Endometrial microvascular endothelial cells (primary cell): Measurements from ENCODE around the gene GOLGA6L10. TPM values are rescaled to one million over a fixed set of nuclear protein-coding genes. Genes with fewer than 3 reads are reported as not detected.
"Not testable (repeated sequence)": the region's sequence is repeated elsewhere in the genome, so short reads cannot be mapped to it uniquely, and the experiment has no call there.

ENCODE experiments used
- in situ Hi-C: cut with HindIII; loops from 2 replicates; pipeline ENCODE4 v1.10.0; 2017; ENCODE audit warnings: low sequenced_read_pairs, low pct_unique_long_range_greater_than_20kb; ENCODE audit errors: inconsistent ontology term
- total RNA-seq: library from RNA; depleted of rRNA; stranded (reverse); fragments of >200 nt; gene quantifications from one replicate; pipeline ENCODE4 v1.2.3, GENCODE V29; 2015; ENCODE audit errors: inconsistent ontology term

Gene GOLGA6L10, protein sequence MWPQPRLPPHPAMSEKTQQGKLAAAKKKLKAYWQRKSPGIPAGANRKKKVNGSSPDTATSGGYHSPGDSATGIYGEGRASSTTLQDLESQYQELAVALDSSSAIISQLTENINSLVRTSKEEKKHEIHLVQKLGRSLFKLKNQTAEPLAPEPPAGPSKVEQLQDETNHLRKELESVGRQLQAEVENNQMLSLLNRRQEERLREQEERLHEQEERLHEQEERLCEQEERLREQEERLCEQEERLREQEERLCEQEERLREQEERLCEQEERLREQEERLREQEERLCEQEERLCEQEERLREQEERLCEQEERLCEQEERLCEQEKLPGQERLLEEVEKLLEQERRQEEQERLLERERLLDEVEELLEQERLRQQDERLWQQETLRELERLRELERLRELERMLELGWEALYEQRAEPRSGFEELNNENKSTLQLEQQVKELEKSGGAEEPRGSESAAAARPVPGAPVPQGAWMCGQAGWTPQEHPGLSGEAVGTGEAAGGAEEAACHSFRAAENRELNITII
- total RNA-seq = 0.28 TPM

DNA sequence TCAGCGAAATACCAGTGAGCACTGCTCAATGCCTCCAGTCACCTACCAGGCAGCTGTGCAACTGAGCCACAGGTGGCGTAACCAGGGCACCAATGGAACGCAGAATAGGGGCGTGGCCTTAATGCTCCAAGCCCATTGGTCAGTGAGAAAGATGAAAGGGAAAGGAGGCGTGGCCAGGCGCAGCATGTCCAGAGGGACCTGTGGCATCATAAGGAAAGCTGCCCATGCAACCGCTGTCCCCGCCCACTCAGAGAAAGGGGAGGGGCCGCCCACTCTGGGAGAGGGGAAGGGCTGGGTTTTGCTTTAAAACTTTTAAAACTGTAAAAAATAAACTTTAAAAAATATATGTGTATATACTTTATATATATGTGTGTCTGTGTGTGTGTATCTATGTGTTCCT, at the start of gene GOLGA6L10:
GOLGA6L10 (minus strand) TSS at position 101 of the 400 bp plus-strand sequence; CDS start at position 1, 100 bp downstream.
- in situ Hi-C loops = not testable (repeated sequence)

DNA sequence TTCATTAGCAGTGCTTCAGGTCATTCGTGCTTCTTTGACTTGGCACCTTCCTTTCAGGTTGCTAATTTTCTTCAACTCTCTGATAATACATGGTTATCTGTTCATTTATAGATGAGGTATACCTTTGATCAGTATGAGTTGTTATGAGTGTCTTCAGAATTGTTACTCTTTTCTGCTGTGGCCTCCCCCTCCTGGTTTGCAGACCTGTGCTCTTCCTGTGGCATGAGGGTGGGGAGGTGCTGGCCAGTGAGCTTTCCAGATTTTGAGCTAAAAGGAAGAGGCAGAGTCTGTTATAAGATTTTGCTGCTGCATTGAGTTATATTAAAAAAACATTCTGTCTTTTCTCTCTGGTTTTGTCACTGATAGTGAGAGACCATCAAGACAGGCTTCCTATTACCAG, 49.5 kb upstream of the GOLGA6L10 start:
- in situ Hi-C loops = no loop called here

DNA sequence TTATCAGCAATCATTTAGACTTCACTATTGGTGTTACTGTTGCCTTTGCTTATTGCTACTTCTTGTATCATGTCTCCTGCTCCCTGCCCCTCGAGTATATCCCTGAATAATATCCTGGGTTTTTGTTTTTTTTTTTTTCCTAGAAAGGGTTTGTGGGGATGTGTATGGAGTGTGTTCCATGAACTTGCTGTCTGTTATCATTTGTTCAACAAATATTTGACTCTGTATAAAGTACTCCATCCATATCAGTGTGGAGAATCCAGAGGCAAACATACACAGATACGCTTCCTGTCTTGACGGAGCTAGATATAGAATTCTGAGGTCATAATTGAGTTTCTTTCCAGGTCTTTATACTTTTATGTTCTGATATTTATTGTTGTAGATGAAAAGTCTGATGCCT, 48.5 kb upstream of the GOLGA6L10 start:
- in situ Hi-C loops = no loop called here

DNA sequence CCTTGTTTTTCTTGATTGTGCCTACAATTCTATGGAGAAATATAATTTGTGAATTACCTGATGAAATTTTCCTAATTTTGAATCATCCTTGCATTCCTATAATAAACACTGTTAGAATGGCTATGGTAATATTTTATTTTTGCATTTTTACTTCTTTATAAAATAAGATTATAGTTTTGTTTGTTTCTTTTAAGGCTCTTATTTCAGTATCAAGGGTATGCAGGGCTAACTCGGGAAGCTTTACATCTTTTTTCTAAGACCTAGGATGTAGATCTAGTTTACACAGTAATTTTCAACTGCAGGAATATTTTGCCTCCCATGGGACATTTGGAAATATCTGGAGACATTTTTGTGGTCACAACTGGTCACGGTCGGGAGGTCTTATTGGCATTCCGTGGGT, 46.5 kb upstream of the GOLGA6L10 start:
- in situ Hi-C loops = not testable (repeated sequence)

DNA sequence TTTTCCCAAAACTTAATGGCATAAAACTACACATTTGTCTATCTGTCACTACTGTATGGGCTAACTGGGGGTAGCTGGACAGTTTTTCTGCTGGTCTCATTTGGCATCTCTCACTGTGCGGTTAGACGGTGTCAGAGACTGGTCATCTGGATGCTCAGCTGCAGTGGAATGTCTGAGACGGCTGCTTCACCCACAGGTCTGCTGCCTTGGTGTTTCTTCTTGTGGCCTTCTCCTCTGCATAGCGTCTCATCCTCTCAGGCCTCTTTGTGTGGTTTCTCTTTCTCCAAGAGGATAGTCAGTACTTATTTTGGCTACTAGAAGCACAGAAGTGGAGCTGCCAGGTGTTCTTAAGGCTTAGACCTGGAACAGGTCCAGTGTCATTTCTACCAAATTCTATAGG, 44.4 kb upstream of the GOLGA6L10 start:
- in situ Hi-C loops = no loop called here

DNA sequence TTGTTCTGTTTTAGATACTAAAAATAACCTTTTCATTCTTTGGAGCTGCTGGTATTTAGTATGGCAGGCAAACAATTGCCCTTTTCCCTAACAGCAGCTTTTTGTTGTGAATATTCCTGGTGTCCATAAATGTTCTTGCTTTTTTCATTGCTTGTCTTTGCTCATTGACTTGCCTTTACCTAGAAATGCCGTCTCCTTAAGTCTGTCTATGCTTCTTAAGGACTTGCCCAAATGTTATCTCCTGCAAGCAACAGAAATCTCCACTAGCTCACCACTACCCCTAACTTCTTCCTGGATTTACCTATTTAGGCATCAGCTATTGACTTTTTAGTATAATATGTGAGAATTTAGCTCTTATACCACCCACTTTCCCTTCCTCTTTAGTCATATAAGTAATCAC, 42.8 kb upstream of the GOLGA6L10 start:
- in situ Hi-C loops = not testable (repeated sequence)

DNA sequence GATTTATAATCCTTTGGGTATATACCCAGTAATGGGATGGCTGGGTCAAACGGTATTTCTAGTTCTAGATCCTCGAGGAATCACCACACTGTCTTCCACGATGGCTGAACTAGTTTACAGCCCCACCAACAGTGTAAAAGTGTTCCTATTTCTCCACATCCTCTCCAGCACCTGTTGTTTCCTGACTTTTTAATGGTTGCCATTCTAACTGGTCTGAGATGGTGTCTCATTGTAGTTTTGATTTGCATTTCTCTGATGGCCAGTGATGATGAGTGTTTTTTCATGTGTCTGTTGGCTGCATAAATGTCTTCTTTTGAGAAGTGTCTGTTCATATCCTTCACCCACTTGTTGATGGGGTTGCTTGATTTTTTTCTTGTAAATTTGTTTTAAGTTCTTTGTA, 40.9 kb upstream of the GOLGA6L10 start:
- in situ Hi-C loops = not testable (repeated sequence)

DNA sequence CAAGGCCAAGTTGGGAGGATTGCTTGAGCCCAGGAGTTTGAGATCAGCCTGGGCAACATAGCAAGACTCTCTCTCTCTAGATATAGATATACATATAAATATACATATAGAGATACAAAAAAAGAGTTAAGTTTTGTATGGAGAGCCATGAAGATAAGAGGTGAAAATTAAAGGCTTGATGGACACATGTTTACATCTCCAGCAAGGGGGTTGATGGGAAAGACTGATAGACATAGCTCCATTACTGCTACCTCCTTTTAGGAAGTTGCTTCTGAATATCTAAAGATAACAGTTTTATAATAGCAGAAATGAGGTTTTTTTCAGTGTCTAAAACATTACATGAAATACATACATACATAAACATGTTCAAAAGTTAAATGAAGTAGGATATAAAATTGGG, 37.9 kb upstream of the GOLGA6L10 start:
- in situ Hi-C loops = not testable (repeated sequence)

DNA sequence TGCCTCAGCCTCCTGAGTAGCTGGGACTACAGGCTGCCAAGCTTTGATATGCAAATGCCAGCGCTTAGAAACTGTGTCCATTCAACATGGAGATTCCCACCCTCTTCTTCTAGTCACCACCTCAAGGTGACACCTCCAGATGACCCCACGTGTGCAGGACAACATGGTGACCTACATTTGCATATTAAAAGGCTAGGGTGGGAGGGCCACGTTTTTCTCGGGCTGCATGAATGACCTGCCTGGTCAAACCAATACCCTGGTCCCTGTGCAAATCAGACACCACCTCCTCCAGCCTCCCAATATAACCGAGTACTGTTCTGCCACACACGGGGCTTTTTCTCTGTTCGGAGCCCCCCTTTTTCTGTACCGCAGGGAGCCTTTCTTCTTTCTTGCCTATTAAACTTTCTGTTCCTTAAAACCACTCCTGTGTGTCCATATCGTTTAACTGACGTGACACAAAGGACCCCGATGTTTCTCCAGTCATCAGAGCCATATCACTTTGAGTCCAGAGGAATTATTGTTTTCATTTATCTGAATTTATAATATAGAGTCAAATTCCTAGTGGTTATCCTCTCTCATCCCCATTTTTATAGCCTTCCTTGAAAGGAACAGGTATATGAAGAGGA, 32.2 kb upstream of the GOLGA6L10 start:
- in situ Hi-C loops = not testable (repeated sequence)

DNA sequence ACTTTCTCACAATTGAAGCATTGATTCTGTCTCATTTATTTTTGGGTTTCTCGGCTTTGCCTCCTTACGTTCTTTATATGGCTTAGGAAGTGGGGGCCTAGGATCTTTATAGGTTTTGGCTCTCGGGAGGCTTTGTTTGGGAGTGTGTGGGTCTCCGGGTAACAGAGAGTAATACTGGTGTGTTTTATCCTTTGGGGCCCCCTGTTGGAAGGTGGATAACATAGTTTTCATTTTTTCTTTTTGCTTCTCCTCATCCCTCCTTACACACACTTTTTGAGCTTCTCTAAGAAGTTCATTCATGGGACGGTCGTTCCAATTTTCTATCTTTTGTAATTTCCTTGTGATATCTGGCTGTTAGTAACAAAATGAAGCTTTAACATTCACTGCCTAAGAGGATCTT, 30.3 kb upstream of the GOLGA6L10 start:
- in situ Hi-C loops = not testable (repeated sequence)

DNA sequence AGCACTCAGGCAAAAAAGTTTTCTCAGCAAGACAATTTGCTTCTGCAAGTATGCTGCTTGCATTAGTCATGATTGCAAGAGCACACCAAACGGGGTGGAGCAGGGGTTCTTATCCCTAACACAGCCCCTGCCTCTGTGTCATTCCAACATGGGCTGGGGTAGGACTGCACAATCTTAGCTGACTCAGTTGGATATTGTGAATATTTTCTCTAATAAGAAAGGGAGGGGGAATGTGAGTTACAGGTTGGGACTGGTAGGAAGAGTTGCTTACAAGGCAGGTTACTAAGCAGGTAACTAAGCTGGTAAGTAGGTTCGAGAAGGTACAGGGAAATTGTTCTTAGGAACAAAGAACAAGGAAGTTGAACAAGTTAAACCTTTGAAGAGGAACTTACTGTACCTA, 24.4 kb upstream of the GOLGA6L10 start:
- in situ Hi-C loops = not testable (repeated sequence)

DNA sequence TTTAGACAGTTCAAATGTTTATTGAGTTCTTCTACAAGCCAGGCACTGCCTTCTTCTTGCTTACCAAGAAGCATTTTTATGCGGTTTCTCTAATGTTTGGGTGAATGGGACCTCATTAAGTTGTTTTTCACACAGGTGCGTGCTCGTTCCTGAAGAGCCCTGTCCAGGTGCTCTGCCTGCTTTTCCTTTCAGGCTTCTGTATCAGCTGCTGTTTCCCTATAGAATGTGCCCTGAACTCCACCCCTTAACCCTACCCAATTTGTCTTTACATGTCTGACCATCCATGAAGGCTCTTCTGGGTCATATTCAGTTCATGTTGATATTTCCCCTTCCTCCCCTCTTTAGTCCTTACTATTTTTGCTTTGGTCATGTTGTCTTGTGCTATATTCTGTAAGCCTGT, 22.4 kb upstream of the GOLGA6L10 start:
- in situ Hi-C loops = no loop called here

DNA sequence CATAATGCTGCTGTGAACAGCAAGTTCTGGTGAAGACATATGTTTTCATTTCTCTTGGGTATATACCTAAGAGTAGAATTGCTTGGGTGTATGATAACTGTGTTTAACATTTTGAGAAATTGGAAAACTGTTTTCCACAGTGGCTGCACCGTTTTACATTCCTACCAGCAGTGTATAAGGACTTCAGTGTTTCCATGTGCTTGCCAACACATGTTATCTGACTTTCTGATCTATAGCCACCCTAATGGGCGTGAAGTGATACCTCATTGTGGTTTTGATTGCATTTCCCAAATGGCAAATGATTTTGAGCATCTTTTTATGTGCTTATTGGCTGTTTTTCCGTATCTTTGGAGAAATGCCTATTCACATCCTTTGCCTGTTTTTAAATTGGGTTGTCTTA, 18.5 kb upstream of the GOLGA6L10 start:
- in situ Hi-C loops = not testable (repeated sequence)

DNA sequence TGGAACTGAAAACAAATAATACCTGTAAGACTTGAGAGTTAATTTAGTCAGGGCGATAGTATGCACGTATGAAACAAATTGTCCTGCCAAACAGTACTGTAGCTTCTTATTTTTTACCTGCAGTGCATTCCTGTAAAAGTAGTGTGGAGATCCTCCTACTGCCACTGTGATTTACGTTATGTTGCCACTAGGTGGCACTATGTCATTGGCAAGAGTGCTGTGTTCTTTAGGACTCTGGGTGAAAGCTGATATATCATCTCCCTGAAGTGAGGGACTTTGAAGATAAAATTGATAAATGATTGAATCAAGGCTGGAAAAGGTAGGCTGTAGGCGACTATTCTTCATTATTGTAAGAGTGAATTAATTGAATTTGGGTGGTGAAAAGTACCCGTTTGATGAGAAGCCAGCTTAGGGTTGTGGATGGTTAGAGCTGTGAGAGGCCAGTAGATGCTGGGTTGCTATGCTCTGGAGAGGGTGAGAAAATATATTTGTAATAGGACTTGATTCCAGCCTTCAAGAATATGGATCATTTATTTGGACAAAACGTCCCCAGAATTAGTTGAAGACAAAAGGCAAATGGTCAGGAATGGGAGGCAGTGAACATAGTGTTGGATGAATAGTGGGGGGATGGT, 16.5 kb upstream of the GOLGA6L10 start:
- in situ Hi-C loops = not testable (repeated sequence)

DNA sequence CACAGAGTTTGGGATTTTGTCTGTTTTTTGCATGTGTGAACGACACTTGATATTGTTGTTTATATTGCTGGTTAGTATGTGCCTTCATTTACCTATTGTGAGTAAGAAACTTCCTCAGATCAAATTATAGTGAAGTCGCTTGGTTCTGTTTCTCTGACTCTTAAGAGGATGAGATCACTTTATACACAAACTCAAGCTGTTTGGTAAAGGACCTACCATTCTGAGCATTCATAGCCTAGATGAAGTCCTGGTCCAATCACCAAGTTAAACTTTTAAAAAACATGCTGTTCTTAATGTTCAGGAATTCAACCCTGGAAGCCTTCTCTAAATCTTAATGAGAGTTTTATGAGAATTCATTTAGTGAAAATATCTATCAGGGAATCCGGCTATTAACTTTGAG, 15.3 kb upstream of the GOLGA6L10 start:
- in situ Hi-C loops = not testable (repeated sequence)

DNA sequence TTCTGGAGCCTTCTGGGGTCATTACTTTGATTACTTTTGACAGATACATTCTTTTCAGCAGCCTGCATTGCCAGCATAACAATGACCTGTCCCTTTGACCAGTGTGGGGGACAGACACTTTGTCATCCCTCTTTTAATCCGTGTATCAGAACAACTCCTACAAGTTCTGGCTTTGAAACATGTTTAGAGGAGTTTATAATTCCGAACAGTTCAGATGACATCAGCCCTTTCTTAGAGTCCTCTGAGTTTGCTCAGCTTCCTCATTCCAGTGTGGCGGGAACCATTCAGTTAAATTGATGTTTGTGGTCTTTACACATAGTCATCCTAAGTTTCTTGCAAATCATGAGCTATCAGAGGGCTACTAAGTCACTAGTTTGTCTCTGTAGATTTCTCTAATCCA, 13.5 kb upstream of the GOLGA6L10 start:
- in situ Hi-C loops = not testable (repeated sequence)

DNA sequence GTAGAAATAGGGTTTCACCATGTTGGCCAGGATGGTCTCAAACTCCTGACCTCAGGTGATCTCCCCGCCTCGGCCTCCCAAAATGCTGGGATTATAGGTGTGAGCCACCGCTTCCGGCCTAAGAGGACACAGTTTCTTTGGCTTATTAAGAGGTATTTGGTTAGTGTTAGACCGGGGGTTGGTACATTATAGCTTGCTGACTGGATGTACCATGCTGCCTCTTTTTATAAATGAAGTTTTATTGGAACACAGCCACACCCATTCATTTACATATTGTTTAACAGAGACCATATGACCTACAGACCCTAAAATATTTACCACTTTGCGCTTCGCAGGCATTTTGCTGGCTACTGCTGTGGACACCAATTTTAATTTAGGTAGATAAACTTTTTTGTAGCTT, 11.3 kb upstream of the GOLGA6L10 start:
- in situ Hi-C loops = not testable (repeated sequence)

DNA sequence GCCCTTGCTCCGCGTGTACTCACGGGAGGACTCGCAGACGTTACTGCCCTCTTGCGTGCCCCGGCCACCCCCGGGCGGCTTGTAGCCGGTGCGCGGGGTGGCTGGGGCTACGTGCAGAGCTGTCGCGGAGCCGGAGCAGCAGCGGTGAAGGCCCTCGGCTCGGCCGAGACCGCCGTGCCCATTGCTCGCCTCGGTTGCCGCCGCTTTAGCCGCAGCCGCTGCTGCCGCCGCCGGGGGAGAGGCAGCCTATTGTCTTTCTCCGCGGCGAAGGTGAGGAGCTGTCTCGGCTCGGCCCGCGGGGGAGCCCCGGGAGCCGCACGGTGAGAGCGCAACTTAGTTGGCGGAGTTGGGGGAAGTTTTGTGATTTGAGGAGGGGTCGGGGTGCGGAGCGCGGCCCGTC, 5.8 kb upstream of the GOLGA6L10 start:
- in situ Hi-C loops = not testable (repeated sequence)

DNA sequence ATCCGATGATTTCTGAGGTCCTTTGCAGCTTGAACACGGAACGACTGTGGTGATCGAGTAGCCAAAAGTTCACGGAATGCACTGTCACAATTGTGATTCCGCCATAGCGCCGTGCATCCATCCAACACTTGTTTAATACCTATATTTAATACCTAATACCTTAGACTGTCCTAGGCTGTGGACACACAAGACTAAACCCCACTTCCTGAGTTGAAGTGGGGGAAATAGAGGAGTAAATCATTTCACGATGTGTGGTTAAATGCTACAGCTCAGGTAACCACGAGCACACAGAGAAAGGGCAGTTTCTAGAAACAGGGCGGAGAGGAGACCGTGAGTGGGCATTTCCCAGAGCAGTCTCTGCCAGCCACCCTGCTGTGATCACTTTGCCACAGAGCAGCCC, 5.3 kb upstream of the GOLGA6L10 start:
- in situ Hi-C loops = not testable (repeated sequence)

DNA sequence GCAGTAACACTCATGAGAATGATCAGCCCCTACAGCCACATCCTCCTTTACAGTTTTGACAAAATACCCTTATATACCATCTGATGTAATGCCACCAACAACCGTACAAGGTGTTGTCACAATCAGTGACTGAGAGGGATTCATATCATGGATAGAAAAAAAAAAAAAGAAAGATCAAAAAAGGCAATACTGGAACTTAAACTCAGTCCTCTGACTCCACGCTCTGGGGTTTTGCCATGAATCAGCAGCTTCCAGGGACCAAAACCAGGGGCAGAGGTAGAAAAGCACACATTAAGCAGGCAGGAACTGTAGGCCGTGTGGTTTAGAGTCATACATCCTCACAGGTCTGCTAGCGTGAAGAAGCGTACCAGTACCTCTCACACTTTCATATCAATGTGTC, 1.6 kb downstream of the GOLGA6L10 start:
- in situ Hi-C loops = not testable (repeated sequence)
